GM18502 (cell line): Measurements from ENCODE around the gene IL1RN.

Source experiments
- ATAC-seq: cut with Tn5 transposase; IDR thresholded peaks from one replicate; pipeline ENCODE4 v1.9.1; 2021; ENCODE audit warnings: mild to moderate bottlenecking; ENCODE audit not compliant: unreplicated experiment, poor library complexity

The IL1RN gene

DNA sequence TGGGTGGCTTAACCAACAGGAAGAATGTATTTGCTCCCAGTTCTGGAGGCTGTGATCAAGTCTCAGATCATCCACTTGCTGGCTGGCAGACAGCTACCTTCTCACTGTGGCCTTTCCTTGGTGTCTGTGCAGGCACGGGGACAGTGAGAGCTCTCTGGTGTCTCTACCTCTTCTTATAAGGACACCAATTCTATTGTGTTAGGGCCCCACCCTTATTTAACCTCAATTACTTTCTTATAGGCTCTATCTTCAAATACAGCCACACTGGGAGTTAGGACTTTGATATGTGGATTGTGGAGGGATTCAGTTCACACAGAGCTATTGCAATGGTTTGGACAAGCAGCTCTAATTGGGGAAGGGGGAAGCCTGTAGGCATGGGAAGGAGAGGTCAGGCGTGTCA, 25.3 kb upstream of the IL1RN start:
- ATAC-seq, result no peak

DNA sequence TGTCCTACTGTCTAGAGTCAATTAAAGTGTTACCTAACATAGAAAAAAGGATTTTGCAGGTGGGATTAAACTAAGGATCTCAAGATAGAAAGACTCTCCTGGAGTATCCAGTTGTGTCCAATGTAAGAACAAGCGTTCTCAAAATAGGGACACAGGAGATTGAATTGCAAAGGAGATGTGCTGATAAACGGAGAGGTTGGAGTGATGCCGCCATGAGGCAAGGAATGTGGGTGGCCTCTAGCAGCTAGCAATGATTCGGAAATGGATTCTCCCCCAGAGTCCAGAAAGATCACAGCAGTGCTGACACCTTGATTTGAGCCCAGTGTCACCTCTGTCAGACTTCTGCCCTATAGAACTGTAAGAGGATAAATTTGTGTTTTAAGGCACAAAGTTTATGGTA, 24.1 kb upstream of the IL1RN start:
- ATAC-seq, result no peak

DNA sequence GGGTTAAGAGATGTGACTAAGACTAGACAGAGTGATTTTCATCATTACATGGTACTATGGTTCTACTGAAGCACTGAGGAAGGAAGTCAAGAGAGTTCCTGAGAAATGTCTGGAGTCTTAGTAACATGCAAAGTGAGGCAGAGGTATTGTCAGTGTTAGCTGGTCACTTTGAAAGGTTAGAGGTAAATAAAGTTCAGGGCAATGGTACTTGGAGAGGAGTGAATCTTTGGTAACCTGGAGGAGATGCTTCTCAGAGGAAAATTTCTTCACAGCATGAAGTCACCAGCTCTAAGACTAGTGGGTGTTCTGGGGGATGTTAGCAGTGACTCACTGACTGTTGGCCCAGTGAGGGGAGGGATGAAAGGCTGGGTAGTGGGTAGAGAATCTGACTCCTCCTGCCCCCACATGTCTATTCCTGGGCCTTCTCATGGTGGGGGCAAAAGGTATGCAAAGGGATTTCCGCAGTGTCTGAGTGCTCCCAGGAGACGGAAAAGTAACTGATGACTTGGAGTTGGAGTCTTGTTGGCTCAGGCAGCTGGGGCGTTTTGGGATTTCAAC, 23.3 kb upstream of the IL1RN start:
- ATAC-seq, result no peak

DNA sequence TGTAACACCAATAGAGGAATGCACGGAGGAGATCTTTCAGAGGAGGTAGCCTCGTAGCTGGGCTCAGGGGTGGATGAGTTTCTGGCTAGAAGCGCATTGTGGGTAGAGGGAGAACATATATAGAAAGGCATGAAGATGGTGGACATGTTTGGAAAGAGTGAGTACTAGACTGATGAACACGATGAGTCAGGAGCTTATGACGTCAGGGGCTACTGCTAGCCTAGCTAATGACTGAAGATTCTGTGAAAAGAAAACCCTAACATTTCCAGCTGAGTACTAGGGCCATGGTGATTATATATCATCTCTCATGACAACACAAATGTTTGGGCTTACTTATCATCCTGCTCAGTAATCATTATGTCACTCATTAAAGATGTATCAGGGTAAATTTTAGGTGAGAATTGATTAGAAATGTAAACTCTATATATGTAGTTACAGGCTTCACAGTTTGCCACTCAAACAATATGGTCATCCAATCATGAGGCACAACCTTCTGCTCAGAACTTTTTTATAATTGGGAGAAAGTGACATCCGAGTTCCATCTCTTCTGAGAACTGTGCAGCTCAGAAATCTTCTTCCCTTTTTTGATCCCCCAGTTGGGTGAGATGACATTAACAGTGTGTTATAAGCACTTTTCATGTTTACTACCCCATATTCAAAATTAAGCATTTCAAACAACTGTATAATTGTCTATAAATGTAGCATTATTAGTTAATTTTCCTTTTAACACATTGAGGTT, 22.2 kb upstream of the IL1RN start:
- ATAC-seq, result no peak

DNA sequence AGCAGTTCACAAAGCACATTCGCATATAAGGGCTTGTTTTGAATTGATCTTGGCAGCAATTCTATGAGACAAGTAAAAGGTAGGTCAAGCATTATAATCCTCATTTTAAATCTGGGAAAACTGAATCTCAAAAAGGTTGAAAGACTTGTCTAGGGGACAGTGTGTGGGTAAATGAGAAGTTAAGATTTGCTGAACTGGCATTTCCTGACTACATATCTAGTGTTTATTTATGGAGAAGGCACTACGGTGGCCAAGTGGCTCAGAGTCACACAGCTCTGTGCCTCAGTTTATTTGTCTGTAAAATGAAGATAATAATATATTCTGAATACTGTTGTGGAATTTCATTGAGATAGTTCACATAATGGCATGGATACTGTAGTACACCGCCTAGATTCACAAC, 16.3 kb upstream of the IL1RN start:
- no peak for ATAC-seq

DNA sequence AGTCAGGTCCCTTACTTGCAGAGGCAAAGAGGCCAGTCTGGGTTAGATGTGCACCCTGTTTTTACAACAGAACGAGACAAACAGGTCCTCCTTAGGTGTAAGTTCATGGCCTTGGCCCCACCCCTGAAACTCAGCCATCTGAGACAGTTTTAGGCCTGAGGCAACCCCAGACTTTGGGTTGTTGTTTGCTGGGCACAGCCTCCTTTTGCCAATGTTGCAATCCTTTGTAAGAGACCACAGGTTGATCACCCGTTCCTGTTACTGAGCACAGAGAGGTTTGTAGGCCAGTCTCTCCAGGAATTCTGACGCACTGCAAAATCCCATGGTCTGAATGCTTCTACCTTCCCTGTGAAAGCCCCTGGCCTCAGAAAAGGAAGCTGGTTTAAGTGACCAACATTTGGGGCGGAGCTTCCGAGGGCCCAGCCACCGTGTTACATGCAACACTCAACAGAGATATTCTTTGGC, 15.5 kb upstream of the IL1RN start:
- ATAC-seq, result no peak

DNA sequence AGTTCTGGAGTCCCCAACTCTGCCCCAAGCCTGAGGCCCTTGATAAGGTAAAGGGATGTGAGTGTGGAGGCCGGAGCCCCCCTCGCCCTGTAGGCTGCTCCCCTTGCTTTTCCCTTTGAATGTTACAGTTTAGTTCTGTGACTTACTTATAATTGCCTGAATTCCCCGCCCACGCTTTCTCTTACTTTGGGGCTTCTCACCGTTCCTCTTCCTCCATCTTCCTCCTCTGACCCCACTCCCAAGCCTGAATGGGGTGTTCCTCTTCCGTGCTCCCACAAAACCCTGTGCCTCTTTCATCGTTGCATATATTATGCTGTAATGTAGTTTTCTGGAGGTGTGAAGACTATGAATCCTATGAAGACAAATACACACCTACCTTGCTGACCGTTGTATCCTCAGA, 15.0 kb upstream of the IL1RN start:
- ATAC-seq, result no peak

DNA sequence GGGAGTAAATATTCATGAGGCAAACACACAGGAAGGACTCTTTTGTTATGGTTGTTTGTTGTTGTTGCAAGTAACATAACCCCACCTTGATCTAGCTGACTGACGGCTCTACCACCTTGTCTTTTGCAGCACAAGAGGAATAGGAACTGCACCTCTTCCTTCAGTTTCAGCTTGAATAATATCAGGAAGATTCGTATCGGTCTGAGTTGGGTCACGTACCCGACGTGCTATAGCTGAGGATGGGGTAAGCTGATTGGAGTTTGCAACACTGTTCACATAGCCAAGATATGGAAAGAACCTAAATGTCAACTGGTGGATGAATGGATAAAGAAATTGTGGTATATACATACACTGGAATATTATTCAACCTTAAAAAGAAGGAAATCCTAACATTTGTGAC, 14.5 kb upstream of the IL1RN start:
- ATAC-seq, result no peak

DNA sequence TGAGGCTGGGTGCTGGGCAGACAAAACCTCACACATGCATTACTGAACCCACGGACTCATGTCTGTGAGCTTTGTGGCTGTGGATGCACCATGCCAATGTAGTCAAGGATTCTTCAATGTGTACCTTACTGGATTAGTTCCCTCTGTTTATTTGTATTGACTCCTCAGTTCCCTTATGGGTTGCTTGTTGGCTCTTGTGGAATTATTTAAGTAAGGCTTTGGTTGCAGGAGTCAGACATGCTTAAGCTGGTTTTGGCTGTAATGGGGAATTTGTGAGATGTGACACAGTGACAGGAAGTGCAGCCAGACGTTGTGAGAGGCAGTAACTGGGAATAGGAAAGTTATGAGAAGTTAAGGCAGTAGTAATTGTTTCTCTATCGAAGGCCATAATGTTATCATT, 13.6 kb upstream of the IL1RN start:
- ATAC-seq, result no peak

DNA sequence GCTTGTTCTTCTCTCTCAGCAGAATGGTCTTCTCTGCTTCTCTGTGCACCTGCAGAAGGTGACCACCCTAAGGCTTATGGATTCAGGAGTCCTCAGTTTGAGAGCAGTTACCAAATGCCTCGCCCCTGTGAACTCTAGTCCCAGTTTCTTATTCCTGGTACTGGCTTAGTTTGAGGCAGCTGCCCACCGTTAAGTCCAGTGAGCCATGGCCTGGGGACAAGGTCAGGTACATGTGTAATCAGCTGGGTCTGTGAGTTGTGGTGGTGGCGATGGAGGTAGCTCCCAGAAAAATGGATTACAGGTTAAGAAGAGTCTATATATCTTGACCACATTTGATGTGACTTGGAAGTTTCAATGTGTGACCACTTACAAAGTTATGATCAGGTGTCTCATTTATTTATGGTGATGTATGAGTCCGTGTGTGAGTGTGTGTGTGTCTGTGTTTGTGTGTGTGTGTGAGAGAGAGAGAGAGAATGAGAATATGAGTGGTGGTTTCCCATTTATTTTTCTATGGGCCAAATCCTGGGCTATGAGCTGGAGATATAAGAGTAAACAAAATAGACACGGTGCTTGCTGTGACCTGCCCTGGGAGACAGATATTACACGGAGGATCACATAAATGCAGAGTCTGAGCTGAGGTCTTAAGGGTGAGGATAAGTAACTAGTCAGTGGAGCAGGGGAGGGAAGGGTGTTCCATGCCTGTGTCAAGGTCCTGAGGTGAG, 13.0 kb upstream of the IL1RN start:
- no peak for ATAC-seq

DNA sequence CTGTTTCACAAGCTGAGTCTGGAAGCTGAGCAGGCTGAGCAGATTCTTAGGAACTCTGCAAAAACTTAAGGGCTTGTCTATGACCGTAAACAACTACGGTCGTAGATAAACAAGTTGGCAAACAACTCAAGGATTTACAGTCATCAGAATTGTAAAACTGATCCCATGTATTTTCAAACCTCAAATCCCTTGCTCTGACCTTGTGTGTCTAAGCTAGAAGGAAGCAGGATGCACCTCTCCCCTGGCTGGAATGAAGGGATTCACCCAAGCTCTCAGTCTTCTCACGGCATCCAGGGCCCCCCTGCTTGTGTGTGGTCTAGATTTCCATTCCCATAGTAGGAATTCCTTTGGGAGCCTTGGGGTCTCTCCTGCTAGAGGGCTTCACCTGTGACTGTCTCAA, 12.4 kb upstream of the IL1RN start:
- ATAC-seq, result no peak

DNA sequence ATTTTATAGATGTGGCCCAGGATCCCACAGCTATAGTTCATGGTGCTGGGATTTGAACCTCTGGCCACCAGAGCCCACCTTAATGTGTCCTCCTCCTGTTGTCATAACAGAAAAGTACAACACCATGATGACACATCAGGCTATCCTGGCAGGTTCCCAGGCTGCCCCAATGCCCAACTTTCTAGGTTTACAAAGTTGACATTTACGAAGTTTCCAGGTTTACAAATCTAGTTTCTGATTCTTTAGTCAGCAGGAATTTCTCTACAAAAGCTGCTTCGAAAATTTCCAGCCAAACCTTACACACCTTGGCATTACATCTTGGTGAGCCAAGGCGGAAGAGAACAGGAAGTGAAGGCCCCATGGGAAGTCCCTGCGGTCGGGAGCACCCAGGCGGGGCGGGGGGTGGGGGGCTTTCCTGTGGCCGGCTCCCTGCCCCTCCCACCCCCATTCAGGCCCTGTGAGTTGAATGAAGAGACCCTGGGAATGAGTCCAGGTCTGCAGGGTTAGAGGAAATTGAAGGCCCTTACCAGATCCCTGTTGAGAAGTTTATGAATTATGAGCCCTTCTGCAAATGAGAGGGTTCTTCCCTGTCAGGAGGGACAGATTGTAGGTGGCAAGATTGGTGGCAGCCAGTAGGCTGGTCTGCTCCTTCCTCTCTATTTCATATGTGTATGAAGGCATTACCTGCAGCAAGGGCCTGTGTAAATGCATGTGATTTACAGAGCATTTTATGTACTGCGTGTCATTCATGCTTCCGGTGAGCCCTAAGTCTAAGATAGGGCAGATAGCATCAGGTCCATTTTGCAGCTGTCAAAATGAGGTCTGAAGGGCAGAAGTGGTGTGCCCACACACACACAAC, 11.1 kb upstream of the IL1RN start:
- ATAC-seq, result peak; percentile 66

DNA sequence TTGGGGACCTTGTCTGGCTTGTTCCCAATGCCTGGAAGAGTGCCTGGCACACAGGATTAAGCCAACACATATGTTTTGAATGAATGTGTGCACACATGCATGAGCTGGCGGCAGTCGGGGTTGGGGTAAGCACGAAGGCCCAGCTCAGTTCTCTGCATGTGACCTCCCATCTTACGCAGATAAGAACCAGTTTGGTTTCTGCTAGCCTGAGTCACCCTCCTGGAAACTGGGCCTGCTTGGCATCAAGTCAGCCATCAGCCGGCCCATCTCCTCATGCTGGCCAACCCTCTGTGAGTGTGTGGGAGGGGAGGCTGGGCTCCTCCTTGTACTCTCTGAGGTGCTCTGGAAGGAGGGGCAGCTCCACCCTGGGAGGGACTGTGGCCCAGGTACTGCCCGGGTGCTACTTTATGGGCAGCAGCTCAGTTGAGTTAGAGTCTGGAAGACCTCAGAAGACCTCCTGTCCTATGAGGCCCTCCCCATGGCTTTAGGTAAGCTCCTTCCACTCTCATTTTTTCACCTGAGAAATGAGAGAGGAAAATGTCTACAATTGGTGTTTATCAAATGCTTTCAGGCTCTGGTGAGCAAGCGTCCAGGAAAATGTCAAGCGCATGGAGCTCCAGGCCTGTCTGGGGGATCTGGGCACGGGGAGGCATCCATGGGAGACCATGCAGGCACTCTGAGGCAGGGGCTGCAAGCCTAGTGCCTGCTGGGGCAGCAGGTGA, 9.7 kb upstream of the IL1RN start:
- ATAC-seq, result no peak

DNA sequence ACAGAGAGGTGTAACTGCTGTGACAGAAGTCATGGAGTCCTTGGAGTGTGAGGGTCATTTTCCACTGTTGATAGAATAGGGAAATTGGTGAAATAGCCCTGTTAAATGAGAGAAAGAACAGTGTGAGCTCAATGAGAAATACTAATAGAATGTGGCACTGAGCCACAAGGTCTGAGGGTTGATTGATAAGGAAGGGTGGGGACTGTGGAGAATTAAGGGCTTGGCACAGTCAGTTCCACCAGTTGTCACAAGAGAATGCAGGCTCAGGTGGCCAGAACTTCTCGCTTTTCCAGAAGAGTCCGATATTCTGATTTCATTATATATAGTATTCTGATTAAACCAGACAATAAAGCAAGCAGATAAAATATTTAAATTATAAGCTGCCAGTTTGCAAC, 9.1 kb upstream of the IL1RN start:
- ATAC-seq, result no peak

DNA sequence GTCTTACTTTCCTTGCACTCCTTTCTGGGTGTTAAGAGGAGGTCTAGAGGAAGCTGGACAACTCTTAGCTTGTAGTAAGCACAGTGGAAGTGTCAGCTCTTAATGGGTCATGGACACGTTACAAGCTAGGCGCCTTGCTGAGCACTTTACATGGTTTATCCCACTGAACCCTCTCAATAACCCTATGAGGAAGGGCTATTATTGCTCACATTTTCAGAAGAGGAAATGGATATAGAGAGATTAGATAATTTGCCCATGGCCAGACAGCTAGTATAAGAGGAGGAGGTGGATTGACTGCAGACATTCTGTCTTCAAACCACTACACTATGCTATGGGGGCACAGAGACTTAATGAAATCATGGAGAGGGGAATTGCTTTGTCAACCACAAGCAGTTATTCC, 8.3 kb upstream of the IL1RN start:
- ATAC-seq, result no peak

DNA sequence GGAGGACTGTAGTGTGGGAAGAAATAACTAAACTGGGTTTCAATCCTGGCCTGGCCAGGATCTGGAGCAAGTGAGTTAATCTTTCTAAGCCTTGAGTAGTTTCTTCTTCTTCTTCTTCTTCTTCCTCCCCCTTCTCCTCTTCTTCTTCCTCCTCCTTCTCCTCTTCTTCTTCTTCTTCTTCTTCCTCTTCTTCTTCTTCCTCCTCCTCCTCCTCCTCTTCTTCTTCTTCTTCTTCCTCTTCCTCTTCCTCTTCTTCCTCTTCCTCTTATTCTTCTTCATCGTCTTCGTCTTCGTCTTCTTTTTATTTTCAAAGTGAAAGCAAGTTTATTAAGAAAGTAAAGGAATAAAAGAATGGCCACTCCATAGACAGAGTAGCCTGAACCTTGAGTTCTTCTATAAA, 6.5 kb upstream of the IL1RN start:
- ATAC-seq, result no peak

DNA sequence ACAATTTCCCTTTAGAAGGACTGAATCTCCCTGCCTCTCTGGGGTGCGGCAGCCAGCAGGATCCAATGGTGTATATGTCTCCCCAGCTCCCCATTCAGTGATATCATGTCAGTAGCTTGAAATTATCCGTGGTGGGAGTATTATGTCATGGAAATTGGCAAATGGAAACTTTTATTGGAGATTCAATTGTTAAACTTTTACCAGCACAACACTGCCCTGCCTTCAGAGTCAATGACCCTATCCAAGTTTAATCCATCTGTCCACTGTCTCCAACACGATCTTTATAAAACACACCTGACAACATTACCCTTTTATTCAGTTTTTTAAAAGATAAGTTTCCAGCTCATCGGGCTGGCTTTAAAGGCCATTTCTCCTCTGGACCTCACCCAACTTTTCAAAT, 5.0 kb upstream of the IL1RN start:
- no peak for ATAC-seq

DNA sequence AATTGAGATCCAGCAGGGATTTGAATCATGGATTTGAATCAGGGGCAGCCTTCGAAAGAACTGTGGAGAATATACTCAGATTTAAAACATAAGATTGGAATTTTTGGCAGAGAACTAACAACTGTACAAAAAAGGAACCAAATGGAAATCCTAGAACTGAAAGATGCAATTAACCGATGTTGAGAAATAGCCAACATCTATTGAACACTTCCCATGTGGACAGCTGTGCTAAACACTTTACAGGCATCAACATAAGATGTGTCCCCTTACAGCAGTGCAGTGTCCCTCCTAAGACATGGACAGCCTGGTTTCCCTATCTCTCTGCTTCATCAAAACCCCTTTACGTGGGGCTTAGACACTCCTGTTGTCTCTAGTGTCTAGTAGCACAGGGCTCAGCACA, 3.7 kb upstream of the IL1RN start:
- ATAC-seq, result no peak

DNA sequence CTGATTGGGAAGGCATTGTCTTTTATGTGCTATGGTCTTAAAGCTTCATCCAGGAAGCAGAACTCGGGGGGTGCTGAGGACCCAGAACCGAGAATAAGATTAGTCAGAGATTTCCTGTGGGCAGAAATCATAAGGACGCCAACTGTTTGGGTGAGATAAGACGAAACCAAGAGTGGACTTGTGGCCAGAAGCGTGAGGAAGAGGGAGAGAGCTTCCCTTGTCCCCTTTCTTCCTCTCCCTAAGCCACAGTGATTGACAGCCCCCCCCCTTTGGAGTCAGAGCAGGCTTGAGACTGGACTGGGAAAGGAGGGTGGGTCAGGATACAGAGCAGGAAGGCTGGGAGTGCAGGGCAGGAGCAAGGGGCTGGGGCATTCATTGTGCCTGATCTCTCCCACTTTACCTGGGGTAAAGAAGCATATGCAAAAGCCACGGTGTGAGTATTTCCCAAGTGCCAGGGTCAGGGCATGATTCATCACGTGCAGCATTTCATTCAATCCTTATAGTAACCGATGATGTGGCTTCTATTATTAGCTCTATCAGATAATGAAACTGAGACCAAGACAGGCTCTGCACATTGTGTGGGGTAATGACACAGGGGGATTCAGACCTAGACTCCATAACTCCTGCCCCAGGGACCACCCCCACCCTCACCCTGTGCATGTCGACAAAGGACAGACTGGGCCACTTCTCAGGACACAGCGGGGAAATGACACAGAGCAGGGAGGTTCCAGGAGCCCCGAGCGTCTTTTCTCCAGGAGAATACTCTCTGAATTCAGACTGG, 3.0 kb upstream of the IL1RN start:
- ATAC-seq, result peak; percentile 77
